OCI-LY3 (cell line): Measurements from ENCODE around the gene HTR2A.

Experiments
- H2AFZ ChIP-seq: fragments of 200-600, 300-600 bp; shearing (Covaris generic); 2 replicates; pipeline ENCODE4 v1.6.0; 2014; ENCODE audit warnings: antibody characterized with exemption, low read depth, low read length
- H3K27ac ChIP-seq: fragments of 200-600, 300-600 bp; sonication (generic); 2 replicates; pipeline ENCODE4 v1.5.1; 2014; ENCODE audit warnings: mild to moderate bottlenecking, low read length, moderate library complexity, mixed read lengths
- H3K27me3 ChIP-seq: fragments of 200-600, 300-600 bp; sonication (generic); 2 replicates; pipeline ENCODE4 v1.6.1; 2014; ENCODE audit warnings: low read depth, low read length, mixed read lengths
- H3K36me3 ChIP-seq: fragments of 200-600, 300-600 bp; sonication (generic); replicated peaks from 2 replicates; pipeline ENCODE3; 2014; ENCODE audit warnings: low read depth, low read length, mixed read lengths
- H3K4me1 ChIP-seq: fragments of 300-600, 200-600 bp; sonication (generic); 2 replicates; pipeline ENCODE4 v1.6.1; 2014; ENCODE audit warnings: low read length, mixed read lengths
- H3K4me2 ChIP-seq: fragments of 200-600, 300-600 bp; sonication (generic); 2 replicates; pipeline ENCODE4 v1.6.1; 2014; ENCODE audit warnings: low read length, mixed read lengths
- H3K4me3 ChIP-seq: fragments of 300-600, 200-600 bp; sonication (generic); 2 replicates; pipeline ENCODE4 v1.5.1; 2014; ENCODE audit warnings: antibody characterized with exemption, mild to moderate bottlenecking, low read length, moderate library complexity
- H3K79me2 ChIP-seq: fragments of 300-600, 200-600 bp; shearing (Covaris generic); 2 replicates; pipeline ENCODE4 v1.6.1; 2014; ENCODE audit warnings: mild to moderate bottlenecking, low read length, mixed read lengths
- H3K9ac ChIP-seq: fragments of 300-600, 200-600 bp; shearing (Covaris generic); 2 replicates; pipeline ENCODE4 v1.6.0; 2014; ENCODE audit warnings: mild to moderate bottlenecking, low read length, moderate library complexity
- H3K9me3 ChIP-seq: fragments of 200-600, 300-600 bp; shearing (Covaris generic); 2 replicates; pipeline ENCODE4 v1.6.1; 2014; ENCODE audit warnings: low read length, mixed read lengths; ENCODE audit not compliant: insufficient read depth
- H4K20me1 ChIP-seq: fragments of 200-600, 300-600 bp; sonication (generic); 2 replicates; pipeline ENCODE4 v1.6.1; 2016; ENCODE audit warnings: low read length, mixed read lengths; ENCODE audit not compliant: insufficient read depth
- CTCF ChIP-seq: fragments of 200-600, 300-600 bp; sonication (generic); IDR thresholded peaks from 2 replicates; pipeline ENCODE4 v1.5.1; 2014; ENCODE audit warnings: antibody characterized with exemption, low read length, low read depth
- EZH2phosphoT487 ChIP-seq: fragments of 200-600 bp; shearing (Covaris generic); IDR thresholded peaks from 2 replicates; pipeline ENCODE4 v1.6.1; 2018; ENCODE audit warnings: antibody characterized with exemption, mixed run types, low read depth

The HTR2A gene

DNA sequence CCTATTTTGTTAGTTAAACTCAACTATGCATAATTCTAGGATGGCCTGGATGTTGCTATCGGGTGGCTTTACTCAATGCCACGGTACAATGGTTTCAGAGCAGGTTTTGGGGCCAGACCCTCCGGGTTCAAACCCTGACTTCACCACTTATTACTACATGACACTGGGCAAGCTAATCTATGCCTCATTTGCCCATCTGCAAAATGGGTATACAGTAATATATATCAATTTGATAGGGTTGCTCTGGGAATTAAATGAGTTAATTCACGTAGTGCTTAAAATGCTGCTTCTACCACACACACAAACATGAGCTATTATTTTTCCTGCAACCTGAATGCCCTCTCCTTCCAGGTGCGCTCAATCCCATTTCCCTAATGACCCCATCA is 100.7 kb downstream of the HTR2A start:
- no peaks in the 10 kb centered on the region for H4K20me1 ChIP-seq
- TF ChIP-seq CTCF (no peak), EZH2phosphoT487 (no peak)
- H3K4me1 ChIP-seq: peaks cover 21% of the 10 kb centered on the region
- H3K4me3 ChIP-seq: peak overlapping the region; percentile 87
- H3K9ac ChIP-seq: peak overlapping the region; percentile 98
- no peaks in the 10 kb centered on the region for H3K9me3 ChIP-seq
- H3K79me2 ChIP-seq: peaks cover 49% of the 10 kb centered on the region
- H3K4me2 ChIP-seq: peak overlapping the region; percentile 71
- no peaks in the 10 kb centered on the region for H3K27me3 ChIP-seq
- H3K27ac ChIP-seq: peak overlapping the region; percentile 77
- H2AFZ ChIP-seq: peak overlapping the region; percentile 79; the same call in 1 of the 2 replicates
- peaks cover 14% of the 10 kb centered on the region for H3K36me3 ChIP-seq

DNA sequence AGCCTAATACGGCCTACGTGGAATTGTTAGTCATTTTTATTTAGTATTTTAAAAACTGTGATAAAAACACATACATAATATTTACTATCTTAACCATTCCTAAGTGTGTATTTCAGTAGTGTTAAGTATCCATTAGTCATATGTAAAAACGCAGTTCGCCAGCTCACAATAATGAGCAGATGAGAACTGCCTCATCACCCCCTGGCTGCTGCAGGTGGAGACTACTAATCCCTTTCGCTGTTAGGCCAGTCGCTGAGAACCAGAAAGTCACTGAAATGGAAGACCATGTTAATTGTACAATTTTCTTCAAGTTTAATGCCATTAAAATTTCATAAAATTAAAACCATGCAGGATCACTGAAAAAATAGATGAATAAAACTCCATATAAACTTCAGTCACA is 101.5 kb downstream of the HTR2A start:
- Histone ChIP-seq H3K4me1 (peaks cover 21% of the 10 kb centered on the region), H4K20me1 (no peaks in the 10 kb centered on the region), H3K27me3 (no peaks in the 10 kb centered on the region), H3K9me3 (no peaks in the 10 kb centered on the region), H3K27ac (no peak overlapping the region), H3K79me2 (peaks cover 49% of the 10 kb centered on the region), H2AFZ (no peak overlapping the region), H3K36me3 (peaks cover 22% of the 10 kb centered on the region), H3K9ac (0 out of 2 replicates have a peak overlapping the region, but pooled peaks have one; percentile 98), H3K4me3 (no peak overlapping the region), H3K4me2 (peak overlapping the region; percentile 71)
- TF ChIP-seq EZH2phosphoT487: no peak
- no peak for TF ChIP-seq CTCF

DNA sequence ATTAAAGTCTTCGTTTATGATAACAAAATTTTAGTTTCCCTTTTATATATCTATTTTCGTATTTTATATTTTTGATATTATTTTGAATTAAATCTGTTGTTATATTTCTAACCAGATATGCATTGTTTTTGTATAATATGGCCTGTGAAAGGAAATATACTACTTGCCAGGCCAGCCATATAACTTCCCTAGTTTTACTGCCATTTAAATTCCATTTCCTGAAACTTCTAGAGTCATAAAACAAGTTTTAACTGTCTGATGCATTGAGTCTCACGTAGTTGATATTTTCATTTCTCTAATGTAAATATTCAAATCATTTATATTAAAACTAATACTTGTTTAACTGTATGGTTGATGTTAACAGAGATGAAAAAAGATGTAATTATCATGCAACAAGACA is 113.3 kb downstream of the HTR2A start:
- Histone ChIP-seq H3K27ac (no peak overlapping the region), H3K4me3 (no peak overlapping the region), H3K36me3 (peaks cover 80% of the 10 kb centered on the region), H3K4me1 (no peaks in the 10 kb centered on the region), H3K27me3 (no peaks in the 10 kb centered on the region), H3K9me3 (no peaks in the 10 kb centered on the region), H3K9ac (no peak overlapping the region), H3K79me2 (no peaks in the 10 kb centered on the region), H4K20me1 (no peaks in the 10 kb centered on the region), H2AFZ (no peak overlapping the region), H3K4me2 (no peak overlapping the region)
- TF ChIP-seq EZH2phosphoT487 (no peak), CTCF (no peak)

GRCh38 chr13:46782691-46783090 is 114.2 kb downstream of the HTR2A start:
- no peak overlapping the region for H3K4me3 ChIP-seq

More at GRCh38 chr13:46782691-46783090, 114.2 kb downstream of the HTR2A start:
- no peaks in the 10 kb centered on the region for H3K79me2 ChIP-seq
- TF ChIP-seq CTCF: no peak
- no peak for TF ChIP-seq EZH2phosphoT487
- no peak overlapping the region for H3K9ac ChIP-seq
- H3K4me1 ChIP-seq: no peaks in the 10 kb centered on the region
- H3K36me3 ChIP-seq: peaks cover 79% of the 10 kb centered on the region
- H3K4me2 ChIP-seq: no peak overlapping the region
- H3K9me3 ChIP-seq: no peaks in the 10 kb centered on the region
- H3K27ac ChIP-seq: no peak overlapping the region
- H3K27me3 ChIP-seq: no peaks in the 10 kb centered on the region
- no peak overlapping the region for H2AFZ ChIP-seq
- H4K20me1 ChIP-seq: no peaks in the 10 kb centered on the region
